ENCODE data around the gene FAM120B.

GRCh38 chr6:170258407-170258806 is 48.2 kb upstream of the FAM120B start:
- TF ChIP-seq, protein P1, sequence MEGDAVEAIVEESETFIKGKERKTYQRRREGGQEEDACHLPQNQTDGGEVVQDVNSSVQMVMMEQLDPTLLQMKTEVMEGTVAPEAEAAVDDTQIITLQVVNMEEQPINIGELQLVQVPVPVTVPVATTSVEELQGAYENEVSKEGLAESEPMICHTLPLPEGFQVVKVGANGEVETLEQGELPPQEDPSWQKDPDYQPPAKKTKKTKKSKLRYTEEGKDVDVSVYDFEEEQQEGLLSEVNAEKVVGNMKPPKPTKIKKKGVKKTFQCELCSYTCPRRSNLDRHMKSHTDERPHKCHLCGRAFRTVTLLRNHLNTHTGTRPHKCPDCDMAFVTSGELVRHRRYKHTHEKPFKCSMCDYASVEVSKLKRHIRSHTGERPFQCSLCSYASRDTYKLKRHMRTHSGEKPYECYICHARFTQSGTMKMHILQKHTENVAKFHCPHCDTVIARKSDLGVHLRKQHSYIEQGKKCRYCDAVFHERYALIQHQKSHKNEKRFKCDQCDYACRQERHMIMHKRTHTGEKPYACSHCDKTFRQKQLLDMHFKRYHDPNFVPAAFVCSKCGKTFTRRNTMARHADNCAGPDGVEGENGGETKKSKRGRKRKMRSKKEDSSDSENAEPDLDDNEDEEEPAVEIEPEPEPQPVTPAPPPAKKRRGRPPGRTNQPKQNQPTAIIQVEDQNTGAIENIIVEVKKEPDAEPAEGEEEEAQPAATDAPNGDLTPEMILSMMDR (IDR thresholded peaks at IDR 0.05; ENCODE audit: low read depth, low read length, poor library complexity, severe bottlenecking) = no peak
- TF ChIP-seq EZH2phosphoT487 (IDR thresholded peaks at IDR 0.05; ENCODE audit: borderline replicate concordance, low read length) = no peak
